Measurements from ENCODE around the gene SART3.
"Not testable (repeated sequence)": the region's sequence is repeated elsewhere in the genome, so short reads cannot be mapped to it uniquely, and the experiment has no call there.

The SART3 gene

GRCh38 chr12:108565976-108566375, 5.0 kb upstream of the SART3 start:
- H3K27ac Mint-ChIP-seq = no peak overlapping the region
- no peaks in the 10 kb centered on the region for H3K27me3 Mint-ChIP-seq (ENCODE audit: low read depth)
- peaks cover 46% of the 10 kb centered on the region for H3K36me3 Mint-ChIP-seq (ENCODE audit: low read depth)
- no peak overlapping the region for H3K4me3 Mint-ChIP-seq
- H3K9me3 Mint-ChIP-seq = no peaks in the 10 kb centered on the region
- DNase-seq (ENCODE audit: low spot score) = no peak
- H3K4me1 Mint-ChIP-seq (ENCODE audit: low read depth) = peaks cover 27% of the 10 kb centered on the region

GRCh38 chr12:108565146-108565545, 4.2 kb upstream of the SART3 start:
- Mint-ChIP-seq H3K4me1 (ENCODE audit: low read depth) (peaks cover 28% of the 10 kb centered on the region), H3K4me3 (no peak overlapping the region), H3K27ac (no peak overlapping the region), H3K36me3 (ENCODE audit: low read depth) (peaks cover 46% of the 10 kb centered on the region), H3K9me3 (no peaks in the 10 kb centered on the region), H3K27me3 (ENCODE audit: low read depth) (no peaks in the 10 kb centered on the region)
- DNase-seq (ENCODE audit: low spot score) = no peak

- peaks cover 48% of the 10 kb centered on the region for H3K36me3 Mint-ChIP-seq (ENCODE audit: low read depth)
- H3K27ac Mint-ChIP-seq = no peak overlapping the region
- H3K4me3 Mint-ChIP-seq = no peak overlapping the region
Measured at GRCh38 chr12:108564724-108565123, 3.8 kb upstream of the SART3 start.

GRCh38 chr12:108563804-108564151, 2.8 kb upstream of the SART3 start:
- Mint-ChIP-seq H3K4me1 (ENCODE audit: low read depth) (peaks cover 31% of the 10 kb centered on the region), H3K4me3 (peak overlapping the region; percentile 99), H3K27me3 (ENCODE audit: low read depth) (no peaks in the 10 kb centered on the region), H3K36me3 (ENCODE audit: low read depth) (peaks cover 41% of the 10 kb centered on the region), H3K9me3 (no peaks in the 10 kb centered on the region), H3K27ac (peak overlapping the region; percentile 99)
- no peak for DNase-seq (ENCODE audit: low spot score)

More at GRCh38 chr12:108564724-108565123, 3.8 kb upstream of the SART3 start:
- Mint-ChIP-seq H3K9me3 (no peaks in the 10 kb centered on the region), H3K4me1 (ENCODE audit: low read depth) (peaks cover 33% of the 10 kb centered on the region), H3K27me3 (ENCODE audit: low read depth) (no peaks in the 10 kb centered on the region)
- DNase-seq (ENCODE audit: low spot score) = no peak

- H3K9me3 Mint-ChIP-seq = no peaks in the 10 kb centered on the region
- H3K4me3 Mint-ChIP-seq = peak overlapping the region; percentile 99
- peaks cover 28% of the 10 kb centered on the region for H3K4me1 Mint-ChIP-seq (ENCODE audit: low read depth)
- H3K27me3 Mint-ChIP-seq (ENCODE audit: low read depth) = no peaks in the 10 kb centered on the region
- H3K27ac Mint-ChIP-seq = peak overlapping the region; percentile 99
- H3K36me3 Mint-ChIP-seq (ENCODE audit: low read depth) = peaks cover 37% of the 10 kb centered on the region
- DNase-seq (ENCODE audit: low spot score) = peak; percentile 84
Measured at GRCh38 chr12:108563136-108563803, 2.3 kb upstream of the SART3 start.

- Mint-ChIP-seq H3K4me3 (peak within 1 kb of the TSS; percentile 99), H3K9me3 (no peaks in the 10 kb centered on the region), H3K27me3 (ENCODE audit: low read depth) (no peaks in the 10 kb centered on the region), H3K27ac (peak within 1 kb of the TSS; percentile 99), H3K36me3 (ENCODE audit: low read depth) (peaks cover 35% of the 10 kb centered on the region), H3K4me1 (ENCODE audit: low read depth) (peaks cover 26% of the 10 kb centered on the region)
- peak; percentile 99 for DNase-seq (ENCODE audit: low spot score)
Measured at GRCh38 chr12:108562348-108563135, 1.6 kb upstream of the SART3 start, which contains the start of gene ISCU. ISCU (plus strand) TSS chr12:108562596; CDS start chr12:108562623, 27 bp downstream.

GRCh38 chr12:108561852-108562347, 927 bp upstream of the SART3 start:
- Mint-ChIP-seq H3K4me3 (peak overlapping the region; percentile 99), H3K4me1 (ENCODE audit: low read depth) (peaks cover 27% of the 10 kb centered on the region), H3K27ac (peak overlapping the region; percentile 99), H3K9me3 (no peaks in the 10 kb centered on the region), H3K27me3 (ENCODE audit: low read depth) (no peaks in the 10 kb centered on the region), H3K36me3 (ENCODE audit: low read depth) (peaks cover 29% of the 10 kb centered on the region)
- no peak for DNase-seq (ENCODE audit: low spot score)

- H3K4me1 Mint-ChIP-seq (ENCODE audit: low read depth) = peaks cover 30% of the 10 kb centered on the region
- DNase-seq (ENCODE audit: low spot score) = no peak
- H3K36me3 Mint-ChIP-seq (ENCODE audit: low read depth) = peaks cover 21% of the 10 kb centered on the region
Measured at GRCh38 chr12:108560321-108560721, 652 bp downstream of the SART3 start.

GRCh38 chr12:108559748-108560147, 1.2 kb downstream of the SART3 start:
- H3K36me3 Mint-ChIP-seq (ENCODE audit: low read depth) = peaks cover 19% of the 10 kb centered on the region
- H3K9me3 Mint-ChIP-seq = no peaks in the 10 kb centered on the region
- peak overlapping the region; percentile 99 for H3K4me3 Mint-ChIP-seq
- H3K4me1 Mint-ChIP-seq (ENCODE audit: low read depth) = peaks cover 32% of the 10 kb centered on the region
- peak overlapping the region; percentile 99 for H3K27ac Mint-ChIP-seq
- DNase-seq (ENCODE audit: low spot score) = no peak
- no peaks in the 10 kb centered on the region for H3K27me3 Mint-ChIP-seq (ENCODE audit: low read depth)

More at GRCh38 chr12:108560321-108560721, 652 bp downstream of the SART3 start:
- Mint-ChIP-seq H3K27ac (peak overlapping the region; percentile 99), H3K4me3 (peak overlapping the region; percentile 99), H3K27me3 (ENCODE audit: low read depth) (no peaks in the 10 kb centered on the region), H3K9me3 (no peaks in the 10 kb centered on the region)

- no peaks in the 10 kb centered on the region for H3K27me3 Mint-ChIP-seq (ENCODE audit: low read depth)
- no peaks in the 10 kb centered on the region for H3K9me3 Mint-ChIP-seq
- no peak for DNase-seq (ENCODE audit: low spot score)
- H3K4me3 Mint-ChIP-seq = peak overlapping the region; percentile 99
- H3K27ac Mint-ChIP-seq = peak overlapping the region; percentile 46
- H3K36me3 Mint-ChIP-seq (ENCODE audit: low read depth) = peaks cover 13% of the 10 kb centered on the region
- H3K4me1 Mint-ChIP-seq (ENCODE audit: low read depth) = peaks cover 33% of the 10 kb centered on the region
Measured at GRCh38 chr12:108559007-108559655, 1.8 kb downstream of the SART3 start.

- not testable (repeated sequence) for H3K9me3 Mint-ChIP-seq; H3K4me3 Mint-ChIP-seq; H3K27me3 Mint-ChIP-seq (ENCODE audit: low read depth); H3K27ac Mint-ChIP-seq; DNase-seq (ENCODE audit: low spot score)
- peaks cover 19% of the 10 kb centered on the region for H3K36me3 Mint-ChIP-seq (ENCODE audit: low read depth)
- H3K4me1 Mint-ChIP-seq (ENCODE audit: low read depth) = peaks cover 53% of the 10 kb centered on the region
Measured at GRCh38 chr12:108555383-108555782, 5.6 kb downstream of the SART3 start.

- Mint-ChIP-seq H3K4me3 (no peak overlapping the region), H3K9me3 (no peaks in the 10 kb centered on the region), H3K36me3 (ENCODE audit: low read depth) (peaks cover 21% of the 10 kb centered on the region), H3K27ac (no peak overlapping the region), H3K4me1 (ENCODE audit: low read depth) (peaks cover 44% of the 10 kb centered on the region), H3K27me3 (ENCODE audit: low read depth) (no peaks in the 10 kb centered on the region)
- DNase-seq (ENCODE audit: low spot score) = no peak
Measured at GRCh38 chr12:108553799-108554198, 7.2 kb downstream of the SART3 start.

- peaks cover 36% of the 10 kb centered on the region for H3K4me1 Mint-ChIP-seq (ENCODE audit: low read depth)
- DNase-seq (ENCODE audit: low spot score) = no peak
- H3K27ac Mint-ChIP-seq = no peak overlapping the region
- H3K9me3 Mint-ChIP-seq = no peaks in the 10 kb centered on the region
- H3K4me3 Mint-ChIP-seq = no peak overlapping the region
- peaks cover 27% of the 10 kb centered on the region for H3K36me3 Mint-ChIP-seq (ENCODE audit: low read depth)
- no peaks in the 10 kb centered on the region for H3K27me3 Mint-ChIP-seq (ENCODE audit: low read depth)
Measured at GRCh38 chr12:108551535-108551934, 9.4 kb downstream of the SART3 start.

Data from T-helper 2 cell treated with Interferon-gamma antibody and Interleukin-4, amounts not matched to agents 5 μg/mL and 100 μg/mL, for 36 hours (primary cell).